Skeletal muscle cell (primary cell): ENCODE data around the gene GYS1.

Experiments used
- DNase-seq: peaks from one replicate; pipeline ENCODE4 v3.0.0-alpha.2; 2010; ENCODE audit warnings: low read depth
- H3K4me3 ChIP-seq: 2 replicates; pipeline ENCODE4 v1.5.1; 2011; ENCODE audit warnings: low read depth, mild to moderate bottlenecking, control low read depth, low read length, moderate library complexity

GYS1 gene

DNA sequence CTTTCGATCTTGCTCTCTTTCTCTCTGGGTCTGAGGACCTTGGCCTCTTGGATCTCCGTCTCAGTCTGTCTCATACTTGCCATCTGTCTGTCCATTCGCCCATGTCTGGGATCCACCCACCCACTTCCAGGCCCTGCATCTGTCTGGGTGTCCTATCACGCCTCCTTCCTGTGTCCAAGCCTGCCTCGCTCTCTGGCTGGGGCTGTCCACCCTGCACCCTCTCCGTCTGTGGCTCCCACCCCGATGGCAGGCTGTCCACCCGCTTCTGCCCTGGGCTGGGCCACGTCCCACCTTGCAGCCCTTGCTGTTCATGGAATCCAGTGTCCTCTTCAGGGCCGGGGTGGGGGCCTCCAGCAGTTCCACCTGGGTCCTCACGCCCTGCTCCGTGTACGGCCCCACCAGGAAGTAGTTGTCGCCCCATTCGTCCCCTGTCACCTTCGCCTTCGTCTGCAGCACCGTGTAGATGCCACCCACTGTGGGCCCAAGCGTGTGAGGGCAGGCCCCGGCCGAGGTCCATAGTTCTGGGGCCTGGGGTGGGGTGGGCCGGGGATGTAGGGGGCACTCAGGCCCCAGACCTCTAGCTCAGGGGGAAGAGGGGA, 2.0 kb downstream of the GYS1 start:
- peak overlapping the region; percentile 99 for H3K4me3 ChIP-seq

GRCh38 chr19:48990400-48990799, 2.7 kb downstream of the GYS1 start:
- no peak for DNase-seq
- peak overlapping the region; percentile 9 for H3K4me3 ChIP-seq

More for the DNA sequence above, 2.0 kb downstream of the GYS1 start:
- DNase-seq = no peak

DNA sequence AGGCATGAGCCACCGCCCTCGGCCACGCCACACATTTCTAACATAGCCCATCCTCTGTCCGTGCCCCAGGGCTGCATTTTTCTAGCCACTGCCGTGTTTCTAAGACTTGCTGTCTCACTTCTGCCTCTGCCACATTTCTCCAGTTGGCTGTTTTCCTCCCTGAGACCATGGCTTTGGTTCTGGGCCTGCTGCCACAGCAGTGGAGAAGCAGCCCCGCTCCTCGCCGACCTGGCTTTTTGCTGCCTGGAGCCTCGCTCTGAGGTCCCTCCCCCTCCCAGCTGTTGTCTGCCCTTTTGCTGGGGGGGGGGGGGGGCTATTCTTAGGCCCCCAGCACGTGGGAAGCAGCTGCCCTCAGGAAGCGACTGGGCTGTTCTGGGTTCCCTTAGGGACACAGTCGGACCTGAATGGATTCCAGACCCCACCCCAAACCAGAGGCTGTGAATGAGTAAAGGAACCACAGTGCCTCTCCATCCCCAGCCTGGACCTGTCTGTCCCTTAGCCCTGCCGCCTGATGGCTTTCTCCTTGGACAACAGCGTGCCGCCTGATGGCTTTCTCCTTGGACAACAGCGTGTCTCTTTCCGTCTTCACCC, 3.3 kb downstream of the GYS1 start:
- no peak overlapping the region for H3K4me3 ChIP-seq
- DNase-seq = no peak

GRCh38 chr19:48988860-48989259, 4.2 kb downstream of the GYS1 start:
- no peak for DNase-seq
- H3K4me3 ChIP-seq = no peak overlapping the region

DNA sequence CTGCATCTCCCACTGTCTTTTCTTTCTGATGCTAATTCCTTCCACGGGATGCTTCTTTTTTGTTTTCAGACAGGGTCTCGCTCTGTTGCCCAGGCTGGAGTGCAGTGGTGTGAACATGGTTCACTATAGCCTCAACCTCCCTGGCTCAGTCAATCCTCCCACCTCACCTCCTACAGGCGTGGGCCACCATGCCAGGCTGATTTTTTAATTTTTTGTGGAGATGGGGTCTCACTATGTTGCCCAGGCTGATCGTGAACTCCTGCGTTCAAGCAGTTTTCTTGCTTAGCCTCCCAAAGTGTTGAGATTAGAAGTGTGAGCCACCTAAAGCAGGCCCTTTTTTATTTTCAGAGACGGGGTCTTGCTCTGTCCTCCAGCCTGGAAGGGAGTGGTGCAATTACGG, 4.8 kb downstream of the GYS1 start:
- H3K4me3 ChIP-seq = no peak overlapping the region
- no peak for DNase-seq

DNA sequence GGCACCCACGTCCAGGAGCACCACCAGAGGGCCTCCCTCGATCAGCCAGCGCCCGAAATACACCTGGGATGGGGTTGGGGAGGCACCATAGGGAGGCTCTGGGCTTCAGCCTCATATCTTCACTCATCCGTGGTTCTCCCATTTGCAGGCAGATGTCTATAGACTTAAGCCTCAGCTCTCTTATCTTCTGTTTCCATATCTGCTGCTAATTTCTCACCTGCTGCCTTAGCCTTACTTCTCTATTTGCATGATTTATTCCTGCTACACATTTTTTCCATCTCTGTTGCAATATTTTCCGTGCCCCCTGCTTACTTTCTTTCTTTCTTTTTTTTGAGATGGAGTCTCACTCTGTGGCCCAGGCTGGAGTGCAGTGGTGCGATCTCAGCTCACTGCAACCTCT, 5.8 kb downstream of the GYS1 start:
- no peak overlapping the region for H3K4me3 ChIP-seq
- DNase-seq = no peak

DNA sequence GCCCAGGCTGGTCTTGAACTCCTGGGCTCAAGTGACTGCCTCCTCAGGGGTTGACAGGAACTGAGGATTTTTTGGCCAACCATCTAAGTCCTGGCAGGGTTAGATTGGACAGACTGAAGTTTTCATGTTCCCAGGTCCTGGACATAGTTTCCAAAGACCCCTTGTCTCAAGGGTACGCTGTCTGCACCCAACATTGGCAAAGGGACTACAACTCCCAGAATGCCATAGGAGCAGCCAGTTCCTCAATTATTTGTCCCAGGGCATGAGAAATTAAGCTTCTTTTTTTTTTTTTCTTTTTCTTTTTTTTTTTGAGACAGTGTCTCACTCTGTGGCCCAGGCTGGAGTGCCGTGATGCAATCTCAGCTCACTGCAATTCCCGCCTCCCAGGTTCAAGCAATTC, 6.9 kb downstream of the GYS1 start:
- no peak overlapping the region for H3K4me3 ChIP-seq
- no peak for DNase-seq

DNA sequence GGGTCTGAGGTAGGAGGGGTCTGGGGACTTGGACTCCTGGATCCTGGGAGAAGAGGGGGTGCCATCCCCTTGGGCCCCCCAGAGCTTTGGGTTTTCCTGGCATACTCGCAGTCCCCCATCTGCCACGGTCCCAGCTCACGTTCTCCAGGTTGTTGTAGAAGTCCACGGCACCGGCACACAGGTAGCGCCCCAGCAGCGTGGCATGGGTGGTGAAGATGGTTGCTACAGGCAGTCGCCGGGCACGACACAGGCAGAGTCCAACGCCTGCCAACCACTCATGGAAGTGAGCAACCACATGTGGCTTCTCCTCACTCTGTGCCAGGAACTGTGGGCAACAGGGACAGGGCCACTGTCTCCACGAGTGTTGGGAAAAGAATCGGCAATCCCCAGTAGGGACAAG, 7.4 kb downstream of the GYS1 start:
- H3K4me3 ChIP-seq = no peak overlapping the region
- DNase-seq = no peak

DNA sequence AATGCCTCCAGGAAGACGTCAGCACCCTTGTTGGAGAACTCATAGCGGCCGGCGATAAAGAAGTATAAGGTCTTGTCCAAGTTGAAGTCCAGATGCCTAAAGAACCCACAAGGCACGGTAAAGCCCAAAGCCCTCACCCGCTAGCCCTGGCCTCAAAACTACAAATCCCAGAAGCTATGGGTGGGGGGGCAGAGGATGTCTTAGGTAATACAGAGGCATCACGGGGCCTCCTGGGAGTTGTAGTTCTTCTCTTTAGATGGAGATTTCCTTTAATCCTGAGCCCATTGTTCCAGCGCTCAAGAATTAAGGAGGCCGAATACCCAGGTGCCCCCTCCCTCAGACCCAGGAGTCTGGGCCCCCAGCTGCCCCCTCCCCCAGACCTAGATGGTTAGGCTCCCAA, 10.8 kb downstream of the GYS1 start:
- DNase-seq = no peak
- no peak overlapping the region for H3K4me3 ChIP-seq

DNA sequence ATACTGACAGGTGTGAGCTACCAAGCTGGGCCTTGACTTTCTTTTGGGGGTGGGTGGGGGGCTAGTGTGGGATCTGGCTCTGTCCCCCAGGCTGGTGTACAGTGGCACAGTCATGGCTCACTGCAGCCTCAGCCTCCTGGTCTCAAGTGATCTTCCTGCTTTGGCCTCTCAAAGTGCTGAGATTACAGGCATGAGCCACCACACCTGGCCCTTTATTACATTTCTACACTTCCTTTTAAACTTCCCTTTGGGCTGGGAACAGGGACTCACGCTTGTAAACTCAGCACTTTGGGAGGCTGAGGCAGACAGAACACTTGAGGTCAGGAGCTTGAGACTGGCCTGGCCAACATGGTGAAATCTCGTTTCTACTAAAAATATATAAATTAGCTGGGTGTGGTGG, 16.0 kb downstream of the GYS1 start:
- H3K4me3 ChIP-seq = no peak overlapping the region
- DNase-seq = no peak

DNA sequence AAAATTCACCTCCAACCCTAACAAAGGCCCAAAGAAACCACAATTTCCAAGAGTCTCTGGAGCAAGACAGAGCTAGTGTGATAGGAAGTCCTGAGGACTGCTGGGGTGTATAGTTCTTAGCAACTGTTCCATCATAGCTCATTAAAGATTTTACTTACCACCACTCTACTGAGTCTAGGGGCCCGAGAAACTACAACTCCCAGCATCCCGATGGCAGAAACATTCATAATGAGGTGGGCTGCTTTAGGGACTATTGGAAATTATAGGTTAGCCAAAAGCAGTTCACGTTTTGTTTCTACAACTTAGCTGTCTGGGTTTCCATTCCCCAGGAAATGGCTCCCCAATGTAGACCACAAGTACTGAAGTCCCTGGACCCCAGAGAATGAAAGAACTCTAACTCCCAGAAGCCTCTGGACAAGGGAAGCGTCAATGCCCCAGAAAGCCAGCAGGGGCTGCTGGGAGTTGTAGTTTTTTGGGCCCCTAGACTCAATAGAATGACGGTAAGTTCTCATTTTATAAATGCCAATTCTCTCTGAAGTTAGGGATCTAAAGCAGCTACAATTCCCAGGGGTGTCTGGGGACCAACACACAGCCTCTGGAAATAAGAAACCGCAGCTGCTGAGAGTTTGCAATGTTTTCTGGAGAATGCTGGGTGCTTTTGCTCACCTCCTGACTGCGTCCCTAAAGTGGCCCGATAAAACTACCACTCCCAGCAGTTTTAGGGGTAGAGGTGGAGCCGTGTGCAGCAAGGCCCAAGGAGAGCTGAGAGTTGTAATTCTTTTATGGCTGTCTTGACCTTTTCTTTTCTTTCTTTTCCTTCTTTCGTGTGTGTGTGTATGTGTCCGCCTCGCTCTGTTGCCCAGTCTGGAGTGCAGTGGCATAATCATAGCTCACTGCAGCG, 16.9 kb downstream of the GYS1 start:
- H3K4me3 ChIP-seq = no peak overlapping the region

DNA sequence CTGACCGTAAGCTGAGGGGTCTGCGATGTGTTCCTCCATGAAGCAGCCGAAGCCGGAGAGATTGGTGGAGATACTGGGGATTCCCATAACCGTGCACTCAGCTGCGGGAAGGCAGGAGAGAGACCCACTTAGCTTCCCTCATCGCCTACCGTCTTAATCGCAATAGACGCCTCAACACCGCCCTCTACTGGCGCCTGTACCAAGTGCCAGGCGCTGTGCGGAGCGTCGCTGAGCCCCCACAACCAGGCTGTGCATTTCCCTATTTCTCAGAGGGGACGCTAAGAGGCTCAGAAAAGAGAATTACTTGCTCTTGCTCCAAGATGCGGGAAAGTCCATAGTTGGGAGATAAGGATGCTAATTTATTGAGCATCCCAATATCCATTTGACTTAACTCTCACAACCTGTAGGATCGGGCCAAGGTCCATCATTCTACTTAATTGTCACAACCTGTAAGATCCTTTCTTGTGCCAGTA, 22.1 kb downstream of the GYS1 start:
- no peak for DNase-seq
- no peak overlapping the region for H3K4me3 ChIP-seq

More for the DNA sequence above, 16.9 kb downstream of the GYS1 start:
- no peak for DNase-seq

DNA sequence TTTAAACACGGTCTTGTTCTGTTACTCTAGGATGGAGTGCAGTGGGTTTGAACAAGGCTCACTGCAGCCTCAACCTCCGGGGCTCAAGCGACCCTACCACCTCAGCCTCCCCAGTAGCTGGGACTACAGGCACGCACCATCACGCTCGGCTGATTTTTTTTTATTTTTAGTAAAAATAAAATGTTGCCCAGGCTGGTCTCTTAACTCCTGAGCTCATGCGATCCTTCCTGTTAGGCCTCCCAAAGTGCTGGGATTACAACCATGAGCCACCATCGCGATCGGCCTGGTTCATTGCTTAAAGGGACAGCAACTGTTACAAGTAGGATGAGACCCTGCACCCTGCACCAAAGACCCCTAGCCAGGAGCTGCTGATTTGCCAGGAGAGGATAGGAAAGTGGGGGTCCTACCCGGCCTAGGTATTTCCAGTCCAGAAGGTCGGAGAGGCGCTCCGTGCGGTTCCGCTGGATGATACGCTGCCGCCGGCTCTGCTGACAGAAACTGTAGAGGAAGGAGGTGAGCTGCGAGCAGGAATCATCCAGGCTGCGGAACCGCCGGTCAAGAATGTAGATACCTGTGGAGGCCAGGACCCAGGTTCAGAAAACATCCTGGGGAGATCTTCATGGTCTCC, 22.9 kb downstream of the GYS1 start:
- no peak for DNase-seq
- H3K4me3 ChIP-seq = no peak overlapping the region

GRCh38 chr19:48969276-48970138, 23.6 kb downstream of the GYS1 start:
- no peak overlapping the region for H3K4me3 ChIP-seq
- DNase-seq = no peak

GRCh38 chr19:48968813-48969218, 24.3 kb downstream of the GYS1 start:
- no peak overlapping the region for H3K4me3 ChIP-seq
- no peak for DNase-seq

DNA sequence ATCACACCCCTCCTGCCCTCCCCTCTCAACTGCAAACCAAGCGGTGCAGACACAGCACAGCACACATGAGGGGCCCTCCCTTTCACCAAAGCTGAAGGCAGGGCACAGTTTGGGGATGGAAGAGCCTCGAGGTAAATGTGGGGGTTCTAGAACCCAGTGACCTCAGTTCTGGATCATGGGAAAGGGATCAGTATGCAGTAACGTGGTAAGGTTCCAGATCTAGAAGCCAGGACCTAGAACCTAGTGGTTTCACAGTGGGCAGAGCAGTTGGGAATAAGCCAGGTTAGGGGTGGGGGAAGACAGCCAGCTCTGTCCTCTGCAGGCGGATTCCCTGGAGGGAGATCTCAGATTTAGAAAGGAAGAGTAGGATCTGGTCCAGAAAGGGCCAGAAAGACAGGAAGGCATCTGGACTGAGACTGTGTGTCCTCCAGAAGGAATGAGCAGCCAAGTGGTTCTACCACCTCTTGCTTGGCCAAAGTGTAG, 24.9 kb downstream of the GYS1 start:
- H3K4me3 ChIP-seq = no peak overlapping the region
- DNase-seq = no peak

DNA sequence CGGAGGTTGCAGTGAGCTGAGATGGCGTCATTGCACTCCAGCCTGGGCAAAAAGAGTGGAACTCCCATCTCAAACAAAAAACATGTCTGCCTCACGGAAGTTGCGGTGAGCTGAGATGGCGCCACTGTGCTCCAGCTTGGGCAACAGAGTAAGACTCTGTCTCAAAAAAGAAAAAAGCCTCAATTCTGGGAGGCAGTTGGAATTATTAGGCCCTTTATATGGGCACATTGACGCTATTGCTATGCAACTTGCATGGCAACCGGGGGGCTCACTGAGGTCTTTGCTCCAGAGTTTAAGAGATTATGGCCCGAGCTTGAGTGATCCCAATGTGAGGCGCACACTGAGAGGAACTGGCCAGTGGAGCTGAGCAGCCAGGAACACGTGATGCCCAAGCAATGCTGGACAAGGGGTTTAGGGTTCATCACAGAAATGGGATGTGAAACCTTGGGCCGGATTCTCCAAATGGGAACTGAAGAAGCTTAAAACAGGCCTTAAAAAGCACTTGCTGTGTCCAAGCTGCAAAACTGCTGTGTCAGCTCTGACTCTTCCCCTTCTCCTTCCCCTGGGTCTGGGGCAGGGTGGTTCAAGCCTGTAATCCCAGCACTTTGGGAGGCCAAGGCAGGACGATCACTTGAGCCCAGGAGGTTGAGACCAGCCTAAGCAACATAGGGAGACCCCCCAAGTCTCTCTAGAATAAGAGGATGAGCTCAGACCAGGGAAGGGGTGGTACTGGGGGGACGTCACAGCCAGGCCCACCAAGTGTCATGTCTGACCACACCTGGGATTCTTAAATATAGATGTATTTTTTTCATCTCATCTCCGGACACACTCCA, 25.5 kb downstream of the GYS1 start:
- DNase-seq = no peak
- H3K4me3 ChIP-seq = peak overlapping the region; percentile 88
